Adrenal gland (tissue), 5 donors: Measurements from ENCODE around the gene CTRB2.

Experiments used
- CTCF ChIP-seq, 6 experiments: fragments of 450-650 bp in 4 of 6; fragments of 200-600 bp in 2 of 6; sonication (generic) in 1 of 6; IDR thresholded peaks; 1 replicate in 5 of 6; 2 replicates in 1 of 6; pipeline versions ENCODE4 v1.5.1 to v1.8.0; 2016 to 2021; ENCODE audit warnings: antibody characterized with exemption in 6 of 6, mild to moderate bottlenecking in 2 of 6, moderate library complexity in 1 of 6
- POLR2A ChIP-seq, 2 donors: fragments of 450-650 bp; IDR thresholded peaks; one replicate each; pipeline ENCODE4 v1.6.1; 2017; ENCODE audit warnings: antibody characterized with exemption in 2 of 2, mild to moderate bottlenecking in 2 of 2, moderate library complexity in 1 of 2
- donor health status: DM: no; HTN: no; CAD: no.

GRCh38 chr16:75206749-75207451 lies at the start of gene CTRB2:
- TF ChIP-seq CTCF (IDR thresholded peaks at IDR 0.05) = no peak
- no peak for TF ChIP-seq POLR2A (IDR thresholded peaks at IDR 0.05)
